IMR-90 (cell line): ENCODE data around the gene COQ2. TPM values are rescaled to one million over a fixed set of nuclear protein-coding genes. Genes with fewer than 3 reads are reported as not detected.

Experiments used
- ATAC-seq: fragments of 200-7000 bp; cut with Tn5 transposase; 2 replicates; pipeline ENCODE4 v1.9.1; 2020; ENCODE audit warnings: low read depth, mild to moderate bottlenecking, moderate library complexity
- BruUV-seq: library from RNA; stranded (reverse); fragments of 400-500 nt; replicated peaks from 2 replicates; lab custom pipeline; 2021; lab: Mats Ljungman, UMichigan
- CTCF ChIA-PET: fragments of 300-600 bp; formaldehyde crosslinking; extraction: SDS; loops from one replicate; lab custom pipeline; 2021; ENCODE audit warnings: antibody characterized with exemption; lab: Yijun Ruan, JAX
- POLR2A ChIA-PET: fragments of 300-600 bp; sonication (Branson Sonifier 250); formaldehyde crosslinking; loops from one replicate; lab custom pipeline; 2022; ENCODE audit warnings: antibody characterized with exemption; ENCODE audit not compliant: unreplicated experiment; lab: Charles Lee
- DNase-seq: peaks from one replicate; pipeline ENCODE4 v3.0.0; 2013
- H2AFZ ChIP-seq: replicated peaks from 2 replicates; pipeline ENCODE3; 2013; ENCODE audit warnings: low read length, mild to moderate bottlenecking; ENCODE audit not compliant: poor library complexity
- H2AK5ac ChIP-seq: 2 replicates; pipeline ENCODE4 v1.6.1; 2013; ENCODE audit warnings: low read depth, low read length, inconsistent platforms
- H2AK9ac ChIP-seq: replicated peaks from 2 replicates; pipeline ENCODE3; 2013; ENCODE audit warnings: mild to moderate bottlenecking, low read depth, low read length, moderate library complexity; ENCODE audit not compliant: poor library complexity
- H2BK120ac ChIP-seq: 2 replicates; pipeline ENCODE4 v1.6.1; 2013; ENCODE audit warnings: low read depth, low read length, inconsistent platforms
- H2BK15ac ChIP-seq: 3 replicates; pipeline ENCODE4 v1.6.1; 2013; ENCODE audit warnings: low read depth, low read length, inconsistent platforms
- H2BK20ac ChIP-seq: 2 replicates; pipeline ENCODE4 v1.6.1; 2013; ENCODE audit warnings: low read depth, mild to moderate bottlenecking, inconsistent platforms, low read length, moderate library complexity
- H2BK5ac ChIP-seq: 2 replicates; pipeline ENCODE4 v1.6.1; 2013; ENCODE audit warnings: mild to moderate bottlenecking, low read depth, low read length, inconsistent platforms; ENCODE audit not compliant: poor library complexity, severe bottlenecking
- H3K14ac ChIP-seq: replicated peaks from 2 replicates; pipeline ENCODE4 v1.6.1; 2013; ENCODE audit warnings: low read depth, low read length, inconsistent platforms
- H3K18ac ChIP-seq: 2 replicates; pipeline ENCODE4 v1.6.1; 2013; ENCODE audit warnings: low read depth, low read length, control low read depth
- H3K23ac ChIP-seq: 2 replicates; pipeline ENCODE4 v1.6.1; 2013; ENCODE audit warnings: low read depth, low read length, inconsistent platforms
- H3K27ac ChIP-seq: 2 replicates; pipeline ENCODE4 v1.5.1; 2013; ENCODE audit warnings: mild to moderate bottlenecking, control low read depth, low read length; ENCODE audit not compliant: insufficient read depth
- H3K27me3 ChIP-seq: 2 replicates; pipeline ENCODE4 v1.6.1; 2013; ENCODE audit warnings: low read length; ENCODE audit not compliant: control insufficient read depth, insufficient read depth
- H3K36me3 ChIP-seq: 2 replicates; pipeline ENCODE4 v1.6.1; 2013; ENCODE audit warnings: low read length, mixed read lengths; ENCODE audit not compliant: control insufficient read depth, insufficient read depth
- H3K4ac ChIP-seq: 2 replicates; pipeline ENCODE4 v1.6.1; 2013; ENCODE audit warnings: low read depth, low read length, inconsistent platforms
- H3K4me1 ChIP-seq: 2 replicates; pipeline ENCODE4 v1.6.1; 2013; ENCODE audit warnings: low read length, mixed read lengths; ENCODE audit not compliant: control insufficient read depth, insufficient read depth
- H3K4me2 ChIP-seq: 2 replicates; pipeline ENCODE4 v1.6.1; 2013; ENCODE audit warnings: low read depth, mild to moderate bottlenecking, control low read depth, low read length, moderate library complexity
- H3K4me3 ChIP-seq: 2 replicates; pipeline ENCODE4 v1.5.1; 2013; ENCODE audit warnings: low read depth, mild to moderate bottlenecking, control low read depth, low read length, moderate library complexity; ENCODE audit not compliant: insufficient read depth
- H3K56ac ChIP-seq: 2 replicates; pipeline ENCODE4 v1.6.1; 2013; ENCODE audit warnings: low read length, inconsistent platforms; ENCODE audit not compliant: insufficient read depth; ENCODE audit errors: extremely low read depth
- H3K79me1 ChIP-seq, 2 experiments: 2 replicates each; pipeline ENCODE4 v1.6.1; 2013; ENCODE audit warnings: low read length in 2 of 2, inconsistent platforms in 1 of 2, low read depth in 1 of 2
- H3K9ac ChIP-seq: 2 replicates; pipeline ENCODE4 v1.6.1; 2013; ENCODE audit warnings: low read depth, low read length, control low read depth
- H3K9me1 ChIP-seq: 2 replicates; pipeline ENCODE4 v1.6.1; 2013; ENCODE audit warnings: low read length, inconsistent platforms; ENCODE audit not compliant: insufficient read depth
- H3K9me3 ChIP-seq: 2 replicates; pipeline ENCODE4 v1.6.1; 2013; ENCODE audit warnings: low read length; ENCODE audit not compliant: control insufficient read depth, insufficient read depth
- H4K20me1 ChIP-seq: 2 replicates; pipeline ENCODE4 v1.6.1; 2013; ENCODE audit warnings: low read length, inconsistent platforms; ENCODE audit not compliant: insufficient read depth
- H4K5ac ChIP-seq: 2 replicates; pipeline ENCODE4 v1.6.1; 2013; ENCODE audit warnings: mild to moderate bottlenecking, low read depth, low read length, control low read depth
- H4K8ac ChIP-seq, 2 experiments: 2 replicates each; pipeline ENCODE4 v1.6.1; 2013; ENCODE audit warnings: low read depth in 2 of 2, low read length in 2 of 2, control low read depth in 1 of 2, inconsistent platforms in 1 of 2
- H4K91ac ChIP-seq: 2 replicates; pipeline ENCODE4 v1.6.1; 2013; ENCODE audit warnings: low read depth, low read length, inconsistent platforms; ENCODE audit not compliant: insufficient read depth
- BHLHE40 ChIP-seq: fragments of 150-350 bp; IDR thresholded peaks from 2 replicates; pipeline ENCODE4 v1.6.1; 2016; ENCODE audit warnings: mild to moderate bottlenecking, low read depth, low read length
- CEBPB ChIP-seq: IDR thresholded peaks from 2 replicates; pipeline ENCODE4 v1.6.1; 2012; ENCODE audit warnings: low read depth, low read length, improper control_type of control experiment
- CHD1 ChIP-seq: IDR thresholded peaks from 2 replicates; pipeline ENCODE4 v1.6.1; 2012; ENCODE audit warnings: low read depth, low read length, improper control_type of control experiment
- FOS ChIP-seq: fragments of 150-350 bp; IDR thresholded peaks from 2 replicates; pipeline ENCODE4 v1.6.1; 2016; ENCODE audit warnings: low read depth, low read length
- MAFK ChIP-seq: IDR thresholded peaks from 2 replicates; pipeline ENCODE4 v1.6.1; 2012; ENCODE audit warnings: low read depth, low read length, improper control_type of control experiment
- MAZ ChIP-seq: IDR thresholded peaks from 2 replicates; pipeline ENCODE4 v1.6.1; 2012; ENCODE audit warnings: low read depth, mild to moderate bottlenecking, low read length, improper control_type of control experiment, moderate library complexity, borderline replicate concordance
- MXI1 ChIP-seq: IDR thresholded peaks from 2 replicates; pipeline ENCODE4 v1.6.1; 2012; ENCODE audit warnings: low read depth, mild to moderate bottlenecking, low read length, moderate library complexity, borderline replicate concordance
- NFE2L2 ChIP-seq: fragments of 150-350 bp; IDR thresholded peaks from 2 replicates; pipeline ENCODE4 v1.6.1; 2016; ENCODE audit warnings: low read depth, mild to moderate bottlenecking, low read length
- POLR2A ChIP-seq: IDR thresholded peaks from 2 replicates; pipeline ENCODE4 v1.6.1; 2012; ENCODE audit warnings: mild to moderate bottlenecking, low read depth, low read length
- RAD21 ChIP-seq: IDR thresholded peaks from 2 replicates; pipeline ENCODE4 v1.6.1; 2012; ENCODE audit warnings: low read length, improper control_type of control experiment
- RCOR1 ChIP-seq: IDR thresholded peaks from 2 replicates; pipeline ENCODE4 v1.6.1; 2012; ENCODE audit warnings: mild to moderate bottlenecking, low read length, improper control_type of control experiment; ENCODE audit not compliant: insufficient replicate concordance
- RFX5 ChIP-seq: IDR thresholded peaks from 2 replicates; pipeline ENCODE4 v1.8.0; 2012; ENCODE audit warnings: low read depth, mild to moderate bottlenecking, low read length, moderate library complexity
- SMC3 ChIP-seq: fragments of 150-350 bp; IDR thresholded peaks from 2 replicates; pipeline ENCODE4 v1.6.1; 2016; ENCODE audit warnings: low read depth, mild to moderate bottlenecking, antibody characterized with exemption, low read length, moderate library complexity
- WGBS, 2 experiments: methylation state at CpG; one replicate each; pipeline versions ENCODE4 v1.1.5 to v1.1.7; 2013; ENCODE audit warnings: missing lambda C conversion rate in 2 of 2; ENCODE audit not compliant: insufficient read length in 1 of 2; ENCODE audit errors: extremely low coverage in 2 of 2; 5-methylcytosine and 5-hydroxymethylcytosine counted together
- dilution Hi-C: fragments of 300-500 bp; cut with HindIII; formaldehyde crosslinking; loops from one replicate; pipeline ENCODE4 v1.14.3; 2018; ENCODE audit warnings: low sequenced_read_pairs; ENCODE audit not compliant: unreplicated experiment
- in situ Hi-C: fragments of 300-500 bp; cut with MboI; formaldehyde crosslinking; loops from 3 replicates; pipeline ENCODE4 v1.14.3; 2019; ENCODE audit warnings: low sequenced_read_pairs, inconsistent platforms, mixed read lengths
- intact Hi-C: fragments of 100-400 bp; cut with micrococcal nuclease; formaldehyde crosslinking; loops from 2 replicates; pipeline ENCODE4 v1.10.0; 2022
- polyA plus RNA-seq, 3 experiments: library from polyadenylated mRNA; depleted of rRNA; stranded (reverse); fragments of >200 nt; gene quantifications; 2 replicates each; pipeline ENCODE4 v1.2.3, GENCODE V29; 2012; ENCODE audit warnings: low replicate concordance in 1 of 3
- total RNA-seq: library from RNA; depleted of rRNA; stranded (reverse); fragments of >200 nt; gene quantifications from 2 replicates; pipeline ENCODE4 v1.2.3, GENCODE V29; 2012
- TF ChIP-seq, protein P1 (sequence below): fragments of 150-350 bp; IDR thresholded peaks from 2 replicates; pipeline ENCODE4 v1.6.1; 2017; ENCODE audit warnings: mild to moderate bottlenecking, antibody characterized with exemption, low read length, low read depth
- TF ChIP-seq, protein P2 (sequence below): fragments of 150-350 bp; IDR thresholded peaks from 2 replicates; pipeline ENCODE4 v1.6.1; 2016; ENCODE audit warnings: low read depth, mild to moderate bottlenecking, low read length, moderate library complexity, borderline replicate concordance
- TF ChIP-seq, protein P3 (sequence below): conservative IDR thresholded peaks from 2 replicates; pipeline ENCODE4 v1.5.1; 2012; ENCODE audit warnings: mild to moderate bottlenecking, low read depth, low read length, improper control_type of control experiment

COQ2 gene
- total and polyA plus RNA-seq, 2 of the 4 experiments (the other 2 are of a cell fraction): 7.3 to 7.4 TPM

DNA sequence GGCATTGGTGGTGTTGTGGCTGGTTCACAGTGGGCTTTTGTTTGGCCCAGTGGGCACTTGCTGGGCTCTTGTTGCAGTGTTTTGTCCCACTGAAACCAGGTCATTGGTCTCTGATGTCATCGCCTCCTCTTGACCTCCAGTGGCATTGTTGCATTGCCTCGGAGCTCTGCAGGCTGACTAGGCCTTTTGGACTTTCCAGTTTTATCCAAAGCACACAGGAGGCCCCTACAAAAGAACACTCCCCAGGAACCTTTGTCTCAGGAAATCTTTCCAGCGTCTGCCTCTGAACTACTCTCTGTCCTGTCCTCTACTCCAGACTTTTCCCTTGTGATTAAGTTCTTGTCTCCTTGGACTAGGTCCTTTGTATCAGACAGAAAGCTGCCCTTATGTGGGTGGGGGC lies 54.8 kb downstream of the COQ2 start:
- no peaks in the 10 kb centered on the region for H3K36me3 ChIP-seq
- CTCF ChIA-PET: no interaction called here
- no peak overlapping the region for H2BK15ac ChIP-seq
- no peak overlapping the region for H2AK9ac ChIP-seq
- no TSS peak for BruUV-seq
- dilution Hi-C loops (no loop called here), intact Hi-C loops (no loop called here), in situ Hi-C loops (no loop called here)
- DNase-seq (no peak), ATAC-seq (no peak)
- H4K5ac ChIP-seq: no peak overlapping the region
- H3K4me1 ChIP-seq: no peaks in the 10 kb centered on the region; the same call in 1 of the 2 replicates
- no peak overlapping the region for H3K4ac ChIP-seq
- no peak overlapping the region for H4K8ac ChIP-seq
- H3K27me3 ChIP-seq: no peaks in the 10 kb centered on the region
- no peak overlapping the region for H2BK120ac ChIP-seq
- POLR2A ChIA-PET: no interaction called here
- H3K9ac ChIP-seq: no peak overlapping the region
- H4K91ac ChIP-seq: no peak overlapping the region
- H3K56ac ChIP-seq: no peak overlapping the region
- H3K4me3 ChIP-seq: no peak overlapping the region
- H2BK5ac ChIP-seq: no peak overlapping the region
- no peak overlapping the region for H2AFZ ChIP-seq
- no peak overlapping the region for H2AK5ac ChIP-seq
- no peak overlapping the region for H3K23ac ChIP-seq
- H4K20me1 ChIP-seq: no peaks in the 10 kb centered on the region
- no peaks in the 10 kb centered on the region for H3K79me1 ChIP-seq
- no peak overlapping the region for H3K18ac ChIP-seq
- TF ChIP-seq BHLHE40: no peak
- no peak for TF ChIP-seq MAFK
- TF ChIP-seq, protein P1, sequence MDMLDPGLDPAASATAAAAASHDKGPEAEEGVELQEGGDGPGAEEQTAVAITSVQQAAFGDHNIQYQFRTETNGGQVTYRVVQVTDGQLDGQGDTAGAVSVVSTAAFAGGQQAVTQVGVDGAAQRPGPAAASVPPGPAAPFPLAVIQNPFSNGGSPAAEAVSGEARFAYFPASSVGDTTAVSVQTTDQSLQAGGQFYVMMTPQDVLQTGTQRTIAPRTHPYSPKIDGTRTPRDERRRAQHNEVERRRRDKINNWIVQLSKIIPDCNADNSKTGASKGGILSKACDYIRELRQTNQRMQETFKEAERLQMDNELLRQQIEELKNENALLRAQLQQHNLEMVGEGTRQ: no peak
- TF ChIP-seq CEBPB: no peak
- no peak for TF ChIP-seq CHD1
- no peak for TF ChIP-seq MAZ
- TF ChIP-seq, protein P2, sequence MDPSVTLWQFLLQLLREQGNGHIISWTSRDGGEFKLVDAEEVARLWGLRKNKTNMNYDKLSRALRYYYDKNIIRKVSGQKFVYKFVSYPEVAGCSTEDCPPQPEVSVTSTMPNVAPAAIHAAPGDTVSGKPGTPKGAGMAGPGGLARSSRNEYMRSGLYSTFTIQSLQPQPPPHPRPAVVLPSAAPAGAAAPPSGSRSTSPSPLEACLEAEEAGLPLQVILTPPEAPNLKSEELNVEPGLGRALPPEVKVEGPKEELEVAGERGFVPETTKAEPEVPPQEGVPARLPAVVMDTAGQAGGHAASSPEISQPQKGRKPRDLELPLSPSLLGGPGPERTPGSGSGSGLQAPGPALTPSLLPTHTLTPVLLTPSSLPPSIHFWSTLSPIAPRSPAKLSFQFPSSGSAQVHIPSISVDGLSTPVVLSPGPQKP: no peak
- no peak for TF ChIP-seq FOS
- TF ChIP-seq RCOR1: no peak
- no peak for TF ChIP-seq SMC3
- TF ChIP-seq NFE2L2: no peak
- no peak for TF ChIP-seq RAD21
- no peak for TF ChIP-seq MXI1
- TF ChIP-seq POLR2A: no peak
- TF ChIP-seq RFX5: no peak
- TF ChIP-seq, protein P3, sequence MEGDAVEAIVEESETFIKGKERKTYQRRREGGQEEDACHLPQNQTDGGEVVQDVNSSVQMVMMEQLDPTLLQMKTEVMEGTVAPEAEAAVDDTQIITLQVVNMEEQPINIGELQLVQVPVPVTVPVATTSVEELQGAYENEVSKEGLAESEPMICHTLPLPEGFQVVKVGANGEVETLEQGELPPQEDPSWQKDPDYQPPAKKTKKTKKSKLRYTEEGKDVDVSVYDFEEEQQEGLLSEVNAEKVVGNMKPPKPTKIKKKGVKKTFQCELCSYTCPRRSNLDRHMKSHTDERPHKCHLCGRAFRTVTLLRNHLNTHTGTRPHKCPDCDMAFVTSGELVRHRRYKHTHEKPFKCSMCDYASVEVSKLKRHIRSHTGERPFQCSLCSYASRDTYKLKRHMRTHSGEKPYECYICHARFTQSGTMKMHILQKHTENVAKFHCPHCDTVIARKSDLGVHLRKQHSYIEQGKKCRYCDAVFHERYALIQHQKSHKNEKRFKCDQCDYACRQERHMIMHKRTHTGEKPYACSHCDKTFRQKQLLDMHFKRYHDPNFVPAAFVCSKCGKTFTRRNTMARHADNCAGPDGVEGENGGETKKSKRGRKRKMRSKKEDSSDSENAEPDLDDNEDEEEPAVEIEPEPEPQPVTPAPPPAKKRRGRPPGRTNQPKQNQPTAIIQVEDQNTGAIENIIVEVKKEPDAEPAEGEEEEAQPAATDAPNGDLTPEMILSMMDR: no peak
- H2BK20ac ChIP-seq: no peak overlapping the region
- H3K9me1 ChIP-seq: no peaks in the 10 kb centered on the region
- no peak overlapping the region for H3K14ac ChIP-seq
- H3K27ac ChIP-seq: no peak overlapping the region
- no peak overlapping the region for H3K4me2 ChIP-seq
- H3K9me3 ChIP-seq: no peaks in the 10 kb centered on the region
- WGBS, 2 experiments: 100% methylated on average over 2 of the region's 3 CpGs; no CpG with 5 or more reads in 1 of the 2 experiments
